WTC11 (cell line): ENCODE results near the gene STX12.

Experiments used
- FOXP1 ChIP-seq: sonication (generic); formaldehyde crosslinking; IDR thresholded peaks from 2 replicates; pipeline ENCODE4 v1.8.0; 2022; ENCODE audit warnings: missing genetic modification reagents, mild to moderate bottlenecking, moderate library complexity, borderline replicate concordance
- JAZF1 ChIP-seq: fragments of 250-450 bp; sonication (Bioruptor Pico); IDR thresholded peaks from 2 replicates; pipeline ENCODE4 v1.9.0; 2021; ENCODE audit warnings: moderate library complexity, mild to moderate bottlenecking, inconsistent platforms
- KAT7 ChIP-seq: sonication (generic); formaldehyde crosslinking; IDR thresholded peaks from 2 replicates; pipeline ENCODE4 v1.8.1; 2023; ENCODE audit warnings: missing genetic modification reagents, mild to moderate bottlenecking, borderline replicate concordance
- NFE2L1 ChIP-seq: sonication (generic); formaldehyde crosslinking; IDR thresholded peaks from 2 replicates; pipeline ENCODE4 v1.8.1; 2023; ENCODE audit warnings: missing genetic modification reagents
- NR3C1 ChIP-seq: sonication (generic); formaldehyde crosslinking; conservative IDR thresholded peaks from 2 replicates; pipeline ENCODE4 v1.8.1; 2023; ENCODE audit warnings: low read depth, mild to moderate bottlenecking, missing genetic modification reagents
- SP1 ChIP-seq: sonication (generic); formaldehyde crosslinking; conservative IDR thresholded peaks from 2 replicates; pipeline ENCODE4 v1.8.1; 2022; ENCODE audit warnings: missing genetic modification reagents
- TF ChIP-seq, protein P1 (sequence below): sonication (generic); formaldehyde crosslinking; IDR thresholded peaks from 2 replicates; pipeline ENCODE4 v1.8.0; 2022; ENCODE audit warnings: mild to moderate bottlenecking, missing genetic modification reagents
- TF ChIP-seq, protein P2 (sequence below): sonication (generic); formaldehyde crosslinking; IDR thresholded peaks from 2 replicates; pipeline ENCODE4 v1.8.1; 2023; ENCODE audit warnings: mild to moderate bottlenecking, missing genetic modification reagents, borderline replicate concordance
- TF ChIP-seq, protein P3 (sequence below): sonication (generic); formaldehyde crosslinking; IDR thresholded peaks from 2 replicates; pipeline ENCODE4 v1.8.1; 2023; ENCODE audit warnings: mild to moderate bottlenecking, missing genetic modification reagents, moderate library complexity
- TF ChIP-seq, protein P4 (sequence below): sonication (generic); formaldehyde crosslinking; IDR thresholded peaks from 2 replicates; pipeline ENCODE4 v1.8.0; 2022; ENCODE audit warnings: missing genetic modification reagents
- TF ChIP-seq, protein P5 (sequence below): fragments of 200-600 bp; IDR thresholded peaks from 2 replicates; pipeline ENCODE4 v1.8.0; 2022; ENCODE audit warnings: antibody characterized with exemption

DNA sequence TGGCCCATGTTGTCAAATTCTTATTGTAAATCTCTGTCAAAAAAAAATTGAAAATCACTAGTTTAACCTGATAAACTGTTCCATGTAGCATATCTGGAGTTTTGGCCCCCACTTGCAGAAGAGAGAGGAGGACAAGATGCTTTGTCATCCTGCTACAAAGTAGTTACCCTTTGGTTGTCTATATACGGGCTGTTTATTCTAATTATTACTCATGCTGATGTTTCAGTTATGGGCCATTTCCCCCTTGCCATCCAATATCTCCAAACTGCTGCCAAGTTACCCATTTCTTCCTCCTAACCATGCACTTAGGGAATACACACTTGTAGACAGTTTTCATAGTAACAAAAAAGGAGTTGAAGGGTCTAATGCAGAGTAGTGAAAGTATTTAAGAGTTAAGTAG, 22.6 kb downstream of the STX12 start:
- TF ChIP-seq, protein P1, sequence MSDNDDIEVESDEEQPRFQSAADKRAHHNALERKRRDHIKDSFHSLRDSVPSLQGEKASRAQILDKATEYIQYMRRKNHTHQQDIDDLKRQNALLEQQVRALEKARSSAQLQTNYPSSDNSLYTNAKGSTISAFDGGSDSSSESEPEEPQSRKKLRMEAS (CRISPR knock-in tag), result no peak
- TF ChIP-seq NFE2L1 (no peak), FOXP1 (no peak), JAZF1 (no peak), KAT7 (no peak), NR3C1 (CRISPR knock-in tag) (no peak), SP1 (CRISPR knock-in tag) (no peak)
- TF ChIP-seq, protein P2, sequence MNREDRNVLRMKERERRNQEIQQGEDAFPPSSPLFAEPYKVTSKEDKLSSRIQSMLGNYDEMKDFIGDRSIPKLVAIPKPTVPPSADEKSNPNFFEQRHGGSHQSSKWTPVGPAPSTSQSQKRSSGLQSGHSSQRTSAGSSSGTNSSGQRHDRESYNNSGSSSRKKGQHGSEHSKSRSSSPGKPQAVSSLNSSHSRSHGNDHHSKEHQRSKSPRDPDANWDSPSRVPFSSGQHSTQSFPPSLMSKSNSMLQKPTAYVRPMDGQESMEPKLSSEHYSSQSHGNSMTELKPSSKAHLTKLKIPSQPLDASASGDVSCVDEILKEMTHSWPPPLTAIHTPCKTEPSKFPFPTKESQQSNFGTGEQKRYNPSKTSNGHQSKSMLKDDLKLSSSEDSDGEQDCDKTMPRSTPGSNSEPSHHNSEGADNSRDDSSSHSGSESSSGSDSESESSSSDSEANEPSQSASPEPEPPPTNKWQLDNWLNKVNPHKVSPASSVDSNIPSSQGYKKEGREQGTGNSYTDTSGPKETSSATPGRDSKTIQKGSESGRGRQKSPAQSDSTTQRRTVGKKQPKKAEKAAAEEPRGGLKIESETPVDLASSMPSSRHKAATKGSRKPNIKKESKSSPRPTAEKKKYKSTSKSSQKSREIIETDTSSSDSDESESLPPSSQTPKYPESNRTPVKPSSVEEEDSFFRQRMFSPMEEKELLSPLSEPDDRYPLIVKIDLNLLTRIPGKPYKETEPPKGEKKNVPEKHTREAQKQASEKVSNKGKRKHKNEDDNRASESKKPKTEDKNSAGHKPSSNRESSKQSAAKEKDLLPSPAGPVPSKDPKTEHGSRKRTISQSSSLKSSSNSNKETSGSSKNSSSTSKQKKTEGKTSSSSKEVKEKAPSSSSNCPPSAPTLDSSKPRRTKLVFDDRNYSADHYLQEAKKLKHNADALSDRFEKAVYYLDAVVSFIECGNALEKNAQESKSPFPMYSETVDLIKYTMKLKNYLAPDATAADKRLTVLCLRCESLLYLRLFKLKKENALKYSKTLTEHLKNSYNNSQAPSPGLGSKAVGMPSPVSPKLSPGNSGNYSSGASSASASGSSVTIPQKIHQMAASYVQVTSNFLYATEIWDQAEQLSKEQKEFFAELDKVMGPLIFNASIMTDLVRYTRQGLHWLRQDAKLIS (CRISPR knock-in tag), result no peak
- TF ChIP-seq, protein P3, sequence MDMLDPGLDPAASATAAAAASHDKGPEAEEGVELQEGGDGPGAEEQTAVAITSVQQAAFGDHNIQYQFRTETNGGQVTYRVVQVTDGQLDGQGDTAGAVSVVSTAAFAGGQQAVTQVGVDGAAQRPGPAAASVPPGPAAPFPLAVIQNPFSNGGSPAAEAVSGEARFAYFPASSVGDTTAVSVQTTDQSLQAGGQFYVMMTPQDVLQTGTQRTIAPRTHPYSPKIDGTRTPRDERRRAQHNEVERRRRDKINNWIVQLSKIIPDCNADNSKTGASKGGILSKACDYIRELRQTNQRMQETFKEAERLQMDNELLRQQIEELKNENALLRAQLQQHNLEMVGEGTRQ (CRISPR knock-in tag), result no peak
- TF ChIP-seq, protein P4, sequence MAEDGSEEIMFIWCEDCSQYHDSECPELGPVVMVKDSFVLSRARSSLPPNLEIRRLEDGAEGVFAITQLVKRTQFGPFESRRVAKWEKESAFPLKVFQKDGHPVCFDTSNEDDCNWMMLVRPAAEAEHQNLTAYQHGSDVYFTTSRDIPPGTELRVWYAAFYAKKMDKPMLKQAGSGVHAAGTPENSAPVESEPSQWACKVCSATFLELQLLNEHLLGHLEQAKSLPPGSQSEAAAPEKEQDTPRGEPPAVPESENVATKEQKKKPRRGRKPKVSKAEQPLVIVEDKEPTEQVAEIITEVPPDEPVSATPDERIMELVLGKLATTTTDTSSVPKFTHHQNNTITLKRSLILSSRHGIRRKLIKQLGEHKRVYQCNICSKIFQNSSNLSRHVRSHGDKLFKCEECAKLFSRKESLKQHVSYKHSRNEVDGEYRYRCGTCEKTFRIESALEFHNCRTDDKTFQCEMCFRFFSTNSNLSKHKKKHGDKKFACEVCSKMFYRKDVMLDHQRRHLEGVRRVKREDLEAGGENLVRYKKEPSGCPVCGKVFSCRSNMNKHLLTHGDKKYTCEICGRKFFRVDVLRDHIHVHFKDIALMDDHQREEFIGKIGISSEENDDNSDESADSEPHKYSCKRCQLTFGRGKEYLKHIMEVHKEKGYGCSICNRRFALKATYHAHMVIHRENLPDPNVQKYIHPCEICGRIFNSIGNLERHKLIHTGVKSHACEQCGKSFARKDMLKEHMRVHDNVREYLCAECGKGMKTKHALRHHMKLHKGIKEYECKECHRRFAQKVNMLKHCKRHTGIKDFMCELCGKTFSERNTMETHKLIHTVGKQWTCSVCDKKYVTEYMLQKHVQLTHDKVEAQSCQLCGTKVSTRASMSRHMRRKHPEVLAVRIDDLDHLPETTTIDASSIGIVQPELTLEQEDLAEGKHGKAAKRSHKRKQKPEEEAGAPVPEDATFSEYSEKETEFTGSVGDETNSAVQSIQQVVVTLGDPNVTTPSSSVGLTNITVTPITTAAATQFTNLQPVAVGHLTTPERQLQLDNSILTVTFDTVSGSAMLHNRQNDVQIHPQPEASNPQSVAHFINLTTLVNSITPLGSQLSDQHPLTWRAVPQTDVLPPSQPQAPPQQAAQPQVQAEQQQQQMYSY (CRISPR knock-in tag), result no peak
- TF ChIP-seq, protein P5, sequence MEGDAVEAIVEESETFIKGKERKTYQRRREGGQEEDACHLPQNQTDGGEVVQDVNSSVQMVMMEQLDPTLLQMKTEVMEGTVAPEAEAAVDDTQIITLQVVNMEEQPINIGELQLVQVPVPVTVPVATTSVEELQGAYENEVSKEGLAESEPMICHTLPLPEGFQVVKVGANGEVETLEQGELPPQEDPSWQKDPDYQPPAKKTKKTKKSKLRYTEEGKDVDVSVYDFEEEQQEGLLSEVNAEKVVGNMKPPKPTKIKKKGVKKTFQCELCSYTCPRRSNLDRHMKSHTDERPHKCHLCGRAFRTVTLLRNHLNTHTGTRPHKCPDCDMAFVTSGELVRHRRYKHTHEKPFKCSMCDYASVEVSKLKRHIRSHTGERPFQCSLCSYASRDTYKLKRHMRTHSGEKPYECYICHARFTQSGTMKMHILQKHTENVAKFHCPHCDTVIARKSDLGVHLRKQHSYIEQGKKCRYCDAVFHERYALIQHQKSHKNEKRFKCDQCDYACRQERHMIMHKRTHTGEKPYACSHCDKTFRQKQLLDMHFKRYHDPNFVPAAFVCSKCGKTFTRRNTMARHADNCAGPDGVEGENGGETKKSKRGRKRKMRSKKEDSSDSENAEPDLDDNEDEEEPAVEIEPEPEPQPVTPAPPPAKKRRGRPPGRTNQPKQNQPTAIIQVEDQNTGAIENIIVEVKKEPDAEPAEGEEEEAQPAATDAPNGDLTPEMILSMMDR, result no peak
